ENCODE data around the gene AKAP1. TPM values are rescaled to one million over a fixed set of nuclear protein-coding genes. Genes with fewer than 3 reads are reported as not detected.

Gene AKAP1
- total and polyA plus RNA-seq, 9 of the 15 experiments (the other 6 are each of a cell fraction or from before 2014, with no cell fraction given): 12.9 to 63.8 (median 36.4) TPM

GRCh38 chr17:57115916-57116315 is 30.9 kb downstream of the AKAP1 start (continued):
- TF ChIP-seq TOE1 (IDR thresholded peaks at IDR 0.05; ENCODE audit: borderline replicate concordance) (no peak), TOE1 (CRISPR knock-in tag; IDR thresholded peaks at IDR 0.05; ENCODE audit: borderline replicate concordance, low read depth) (no peak), SREBF1 (IDR thresholded peaks at IDR 0.05; ENCODE audit: borderline replicate concordance, low read depth, low read length) (no peak), ZNF253 (CRISPR knock-in tag; conservative IDR thresholded peaks at IDR 0.05) (no peak), FOS (IDR thresholded peaks at IDR 0.05; ENCODE audit: extremely low read depth, insufficient read length) (no peak), NFIX (CRISPR knock-in tag; IDR thresholded peaks at IDR 0.05; ENCODE audit: low read depth) (no peak), CREB1 (IDR thresholded peaks at IDR 0.05) (no peak), CREB1 (CRISPR knock-in tag; IDR thresholded peaks at IDR 0.05) (no peak)

GRCh38 chr17:57117798-57118197 is 32.8 kb downstream of the AKAP1 start:
- DNase-seq (ENCODE audit: extremely low read depth in 1 of 4, low spot score in 3 of 4): no peak
- H3K9ac ChIP-seq (ENCODE audit: insufficient read depth in 1 of 2, low read depth in 2 of 2, low read length in 2 of 2): no peak overlapping the region
- WGBS (ENCODE audit: insufficient coverage, low coverage, missing lambda C conversion rate): 81% methylated on average over 4 of the region's 4 CpGs
- TF ChIP-seq SMAD3 (CRISPR knock-in tag; conservative IDR thresholded peaks at IDR 0.05) (no peak), NRF1 (conservative IDR thresholded peaks at IDR 0.05 in 1 of 2, IDR thresholded peaks at IDR 0.05 in 1 of 2) (no peak), RBM25 (IDR thresholded peaks at IDR 0.05; ENCODE audit: low read depth, low read length, severe bottlenecking) (peak; percentile 18), ESRRA (IDR thresholded peaks at IDR 0.05; ENCODE audit: borderline replicate concordance, low read depth) (peak; percentile 88)
- no TSS peak for BruUV-seq (replicated peaks)
- CTCF ChIA-PET (ENCODE audit: low intra/inter-chr PET ratio): no interaction called here
- H3K27me3 ChIP-seq (ENCODE audit: control insufficient read depth in 2 of 2, insufficient read depth in 2 of 2, low read length in 2 of 2): no peaks in the 10 kb centered on the region
- H3K4me2 ChIP-seq (ENCODE audit: insufficient read depth, low read length): no peak overlapping the region
- no peak overlapping the region for H3K4me3 ChIP-seq
- ATAC-seq: no peak
- FAIRE-seq: no peak
- H2AFZ ChIP-seq (ENCODE audit: low read depth, low read length): no peak overlapping the region
- in situ Hi-C loops (cut with MboI) (no loop called here), intact Hi-C loops (cut with micrococcal nuclease) (loop anchor here (10.0 kb wide), 1 partner anchor 293 kb away; no protein-coding TSS in a partner anchor)
- peaks cover 3% of the 10 kb centered on the region; the same call in 1 of the 3 replicates for H3K79me2 ChIP-seq (ENCODE audit: control insufficient read depth, insufficient read depth, low read length)
- H3K36me3 ChIP-seq (ENCODE audit: control insufficient read depth, insufficient read depth, low read length): peaks cover 85% of the 10 kb centered on the region
- H3K4me1 ChIP-seq (replicated peaks in 1 of 2; ENCODE audit: control insufficient read depth in 2 of 2, insufficient read depth in 2 of 2, low read length in 2 of 2): peaks cover 7 to 11% of the 10 kb centered on the region in 2 experiments
- H3K9me3 ChIP-seq (replicated peaks; ENCODE audit: control insufficient read depth, insufficient read depth, low read depth, low read length): no peaks in the 10 kb centered on the region
- POLR2A ChIA-PET: interaction anchor here (0.6 kb wide), 1 partner anchor 39 kb away, joined by 3 read pairs; no protein-coding TSS in a partner anchor
- H4K20me1 ChIP-seq (replicated peaks; ENCODE audit: control insufficient read depth, insufficient read depth, low read length): no peaks in the 10 kb centered on the region
- H3K9me1 ChIP-seq (ENCODE audit: control insufficient read depth, insufficient read depth, low read length): peaks cover 8% of the 10 kb centered on the region
- no peak overlapping the region for H3K27ac ChIP-seq (ENCODE audit: extremely low read depth, low read depth, low read length)

All from K562 (cell line).